ENCODE results near the gene KCNH1.
"Not testable (repeated sequence)": the region's sequence is repeated elsewhere in the genome, so short reads cannot be mapped to it uniquely, and the experiment has no call there.

KCNH1 gene

GRCh38 chr1:211092955-211093354 is 41.0 kb downstream of the KCNH1 start:
- no peak for DNase-seq

GRCh38 chr1:211091867-211092266 is 42.1 kb downstream of the KCNH1 start:
- no peak for DNase-seq

GRCh38 chr1:211089536-211089935 is 44.4 kb downstream of the KCNH1 start:
- DNase-seq = no peak

GRCh38 chr1:211088156-211088555 is 45.8 kb downstream of the KCNH1 start:
- DNase-seq = no peak

GRCh38 chr1:211082824-211083223 is 51.1 kb downstream of the KCNH1 start:
- no peak for DNase-seq

GRCh38 chr1:211081447-211081846 is 52.5 kb downstream of the KCNH1 start:
- DNase-seq = not testable (repeated sequence)

- no peak for DNase-seq
Observed at GRCh38 chr1:211068976-211069375, 65.0 kb downstream of the KCNH1 start.

- no peak for DNase-seq
Observed at GRCh38 chr1:211066781-211067384, 67.1 kb downstream of the KCNH1 start.

- not testable (repeated sequence) for DNase-seq
Observed at GRCh38 chr1:211041838-211042237, 92.1 kb downstream of the KCNH1 start.

- no peak for DNase-seq
Observed at GRCh38 chr1:211037095-211037494, 96.9 kb downstream of the KCNH1 start.

- no peak for DNase-seq
Observed at GRCh38 chr1:211036381-211037060, 97.4 kb downstream of the KCNH1 start.

- no peak for DNase-seq
Observed at GRCh38 chr1:211035821-211036380, 98.0 kb downstream of the KCNH1 start.

GRCh38 chr1:211033921-211034525 is 99.9 kb downstream of the KCNH1 start:
- no peak for DNase-seq

- DNase-seq = no peak
Observed at GRCh38 chr1:211024901-211025300, 109.0 kb downstream of the KCNH1 start.

- no peak for DNase-seq
Observed at GRCh38 chr1:211019266-211019665, 114.7 kb downstream of the KCNH1 start.

- no peak for DNase-seq
Observed at GRCh38 chr1:211018690-211019089, 115.3 kb downstream of the KCNH1 start.

GRCh38 chr1:211017075-211017718 is 116.8 kb downstream of the KCNH1 start:
- DNase-seq = no peak

GRCh38 chr1:211014275-211014674 is 119.7 kb downstream of the KCNH1 start:
- DNase-seq = no peak

- DNase-seq = no peak
Observed at GRCh38 chr1:211013346-211014240, 120.4 kb downstream of the KCNH1 start.

- not testable (repeated sequence) for DNase-seq
Observed at GRCh38 chr1:211011128-211011527, 122.8 kb downstream of the KCNH1 start.

- DNase-seq = no peak
Observed at GRCh38 chr1:211009944-211010343, 124.0 kb downstream of the KCNH1 start.

GRCh38 chr1:211007830-211008229 is 126.1 kb downstream of the KCNH1 start:
- DNase-seq = no peak

All from GF-D8 (cell line).